Measurements from ENCODE around the gene KIF6. TPM values are rescaled to one million over a fixed set of nuclear protein-coding genes. Genes with fewer than 3 reads are reported as not detected.

KIF6 gene
- total and polyA plus RNA-seq, 2 donors (not counting 1 experiment from before 2014, with no cell fraction given): not detected

GRCh38 chr6:39517756-39518155, 207.5 kb downstream of the KIF6 start:
- 50% methylated on average over 1 of the region's 1 CpG for WGBS (ENCODE audit: insufficient coverage)
- POLR2A ChIA-PET: no interaction called here
- H3K79me2 ChIP-seq (ENCODE audit: control insufficient read depth, insufficient read depth, low read length): no peaks in the 10 kb centered on the region

GRCh38 chr6:39516471-39516870, 208.7 kb downstream of the KIF6 start:
- Histone ChIP-seq H3K4me3 (ENCODE audit: control extremely low read depth in 1 of 5, extremely low read depth in 1 of 5, insufficient read depth in 1 of 5, low read depth in 2 of 5, low read length in 4 of 5) (no peak overlapping the region), H3K4me1 (ENCODE audit: control insufficient read depth in 2 of 2, insufficient read depth in 2 of 2, low read length in 2 of 2) (no peaks in the 10 kb centered on the region), H3K36me3 (replicated peaks in 1 of 2; ENCODE audit: control extremely low read depth in 1 of 2, control insufficient read depth in 1 of 2, extremely low read depth in 1 of 2, insufficient read depth in 2 of 2, low read length in 1 of 2) (no peaks in the 10 kb centered on the region), H3K79me2 (ENCODE audit: control insufficient read depth, insufficient read depth, low read length) (no peaks in the 10 kb centered on the region), H3K9ac (ENCODE audit: low read length) (no peak overlapping the region), H3K4me2 (replicated peaks; ENCODE audit: low read depth, low read length, poor library complexity, severe bottlenecking) (no peak overlapping the region), H3K9me3 (ENCODE audit: control extremely low read depth in 1 of 3, control insufficient read depth in 2 of 3, insufficient read depth in 1 of 3, low read length in 2 of 3) (no peaks in the 10 kb centered on the region), H3K27me3 (replicated peaks in 1 of 4; ENCODE audit: control extremely low read depth in 1 of 4, control insufficient read depth in 3 of 4, insufficient read depth in 4 of 4, low read length in 3 of 4) (peaks cover 0 to 3% (median 2%) of the 10 kb centered on the region in 4 experiments), H2AFZ (ENCODE audit: insufficient read depth, low read depth, low read length, poor library complexity, severe bottlenecking) (no peak overlapping the region), H3K27ac (ENCODE audit: low read length in 2 of 2) (no peak overlapping the region), H4K20me1 (ENCODE audit: control insufficient read depth, insufficient read depth, low read length, poor library complexity, severe bottlenecking) (no peaks in the 10 kb centered on the region)
- Mint-ChIP-seq H3K27me3 (peaks cover 15% of the 10 kb centered on the region), H3K27ac (no peak overlapping the region), H3K4me3 (no peak overlapping the region), H3K4me1 (no peaks in the 10 kb centered on the region), H3K9me3 (ENCODE audit: insufficient read depth) (no peaks in the 10 kb centered on the region)
- CTCF ChIA-PET: no interaction called here
- POLR2A ChIA-PET: no interaction called here
- ATAC-seq (ENCODE audit: low read depth): no peak
- intact Hi-C loops (cut with micrococcal nuclease): no loop called here
- DNase-seq: no peak
- TF ChIP-seq CTCF (IDR thresholded peaks at IDR 0.05) (no peak), EZH2 (IDR thresholded peaks at IDR 0.05; ENCODE audit: borderline replicate concordance, insufficient read depth, low read depth, low read length, poor library complexity, severe bottlenecking) (no peak)

More at GRCh38 chr6:39517756-39518155, 207.5 kb downstream of the KIF6 start:
- H3K27ac ChIP-seq (ENCODE audit: low read length in 2 of 2): no peak overlapping the region
- ATAC-seq (ENCODE audit: low read depth): no peak
- intact Hi-C loops (cut with micrococcal nuclease): no loop called here
- CTCF ChIA-PET: no interaction called here
- H3K4me3 ChIP-seq (ENCODE audit: control extremely low read depth in 1 of 5, extremely low read depth in 1 of 5, insufficient read depth in 1 of 5, low read depth in 2 of 5, low read length in 4 of 5): no peak overlapping the region
- H3K36me3 ChIP-seq (replicated peaks in 1 of 2; ENCODE audit: control extremely low read depth in 1 of 2, control insufficient read depth in 1 of 2, extremely low read depth in 1 of 2, insufficient read depth in 2 of 2, low read length in 1 of 2): no peaks in the 10 kb centered on the region
- H4K20me1 ChIP-seq (ENCODE audit: control insufficient read depth, insufficient read depth, low read length, poor library complexity, severe bottlenecking): no peaks in the 10 kb centered on the region
- Mint-ChIP-seq H3K4me1 (no peaks in the 10 kb centered on the region), H3K27me3 (peaks cover 15% of the 10 kb centered on the region), H3K27ac (no peak overlapping the region), H3K4me3 (no peak overlapping the region), H3K9me3 (ENCODE audit: insufficient read depth) (no peaks in the 10 kb centered on the region)
- H3K9me3 ChIP-seq (ENCODE audit: control extremely low read depth in 1 of 3, control insufficient read depth in 2 of 3, insufficient read depth in 1 of 3, low read length in 2 of 3): no peaks in the 10 kb centered on the region
- no peak overlapping the region for H2AFZ ChIP-seq (ENCODE audit: insufficient read depth, low read depth, low read length, poor library complexity, severe bottlenecking)
- no peak for TF ChIP-seq EZH2 (IDR thresholded peaks at IDR 0.05; ENCODE audit: borderline replicate concordance, insufficient read depth, low read depth, low read length, poor library complexity, severe bottlenecking)
- TF ChIP-seq CTCF (IDR thresholded peaks at IDR 0.05): no peak
- no peak overlapping the region for H3K4me2 ChIP-seq (replicated peaks; ENCODE audit: low read depth, low read length, poor library complexity, severe bottlenecking)
- H3K27me3 ChIP-seq (replicated peaks in 1 of 4; ENCODE audit: control extremely low read depth in 1 of 4, control insufficient read depth in 3 of 4, insufficient read depth in 4 of 4, low read length in 3 of 4): peaks cover 0 to 3% (median 2%) of the 10 kb centered on the region in 4 experiments
- no peak for DNase-seq
- H3K9ac ChIP-seq (ENCODE audit: low read length): no peak overlapping the region
- H3K4me1 ChIP-seq (ENCODE audit: control insufficient read depth in 2 of 2, insufficient read depth in 2 of 2, low read length in 2 of 2): no peaks in the 10 kb centered on the region

All from B cell (primary cell).